GM18870 (cell line): ENCODE results near the gene PDCD5.
"Not testable (repeated sequence)": the region's sequence is repeated elsewhere in the genome, so short reads cannot be mapped to it uniquely, and the experiment has no call there.

Experiments
- ATAC-seq: cut with Tn5 transposase; IDR thresholded peaks from one replicate; pipeline ENCODE4 v1.9.1; 2021; ENCODE audit warnings: moderate library complexity; ENCODE audit not compliant: unreplicated experiment

Gene PDCD5

GRCh38 chr19:32580901-32581704 lies at the start of gene PDCD5:
TSS of gene PDCD5 (plus strand) at chr19:32581190. CDS start at chr19:32581262, 72 bp downstream.
- ATAC-seq: peak; percentile 82

- ATAC-seq: no peak
Observed at GRCh38 chr19:32532233-32532632, 48.8 kb upstream of the PDCD5 start.

- no peak for ATAC-seq
Observed at GRCh38 chr19:32537580-32537979, 43.4 kb upstream of the PDCD5 start.

GRCh38 chr19:32539240-32539916 lies 41.6 kb upstream of the PDCD5 start:
- no peak for ATAC-seq

GRCh38 chr19:32540621-32541020 lies 40.4 kb upstream of the PDCD5 start:
- no peak for ATAC-seq

- not testable (repeated sequence) for ATAC-seq
Observed at GRCh38 chr19:32541376-32541775, 39.6 kb upstream of the PDCD5 start.

- no peak for ATAC-seq
Observed at GRCh38 chr19:32542477-32543108, 38.4 kb upstream of the PDCD5 start.

- ATAC-seq: no peak
Observed at GRCh38 chr19:32543115-32543900, 37.7 kb upstream of the PDCD5 start.

- no peak for ATAC-seq
Observed at GRCh38 chr19:32544917-32545316, 36.1 kb upstream of the PDCD5 start.

GRCh38 chr19:32550666-32551065 lies 30.3 kb upstream of the PDCD5 start:
- no peak for ATAC-seq

GRCh38 chr19:32555786-32556185 lies 25.2 kb upstream of the PDCD5 start:
- ATAC-seq: no peak

GRCh38 chr19:32558607-32559228 lies 22.3 kb upstream of the PDCD5 start:
- ATAC-seq: no peak

GRCh38 chr19:32563761-32564160 lies 17.2 kb upstream of the PDCD5 start:
- no peak for ATAC-seq

- no peak for ATAC-seq
Observed at GRCh38 chr19:32566246-32566830, 14.7 kb upstream of the PDCD5 start.

GRCh38 chr19:32567486-32567885 lies 13.5 kb upstream of the PDCD5 start:
- no peak for ATAC-seq

GRCh38 chr19:32570081-32570785 lies 10.8 kb upstream of the PDCD5 start:
- no peak for ATAC-seq

- ATAC-seq: not testable (repeated sequence)
Observed at GRCh38 chr19:32571471-32572075, 9.4 kb upstream of the PDCD5 start.

- not testable (repeated sequence) for ATAC-seq
Observed at GRCh38 chr19:32572700-32573491, 8.1 kb upstream of the PDCD5 start.

GRCh38 chr19:32573492-32573794 lies 7.5 kb upstream of the PDCD5 start:
- ATAC-seq: no peak
